Esophagus muscularis mucosa (tissue), 3 donors: Measurements from ENCODE around the gene EFCAB3.
"Not testable (repeated sequence)": the region's sequence is repeated elsewhere in the genome, so short reads cannot be mapped to it uniquely, and the experiment has no call there.

ENCODE experiments used
- CTCF ChIP-seq, 3 experiments: fragments of 200-600 bp in 2 of 3; fragments of 450-650 bp in 1 of 3; sonication (generic) in 2 of 3; IDR thresholded peaks; one replicate each; pipeline ENCODE4 v1.5.1; 2017 to 2019; ENCODE audit warnings: antibody characterized with exemption in 3 of 3, mild to moderate bottlenecking in 2 of 3, moderate library complexity in 1 of 3
- POLR2A ChIP-seq: fragments of 450-650 bp; IDR thresholded peaks from one replicate; pipeline ENCODE4 v1.6.1; 2017; ENCODE audit warnings: antibody characterized with exemption, moderate library complexity, mild to moderate bottlenecking, low read depth

- TF ChIP-seq CTCF (IDR thresholded peaks at IDR 0.05); POLR2A: not testable (repeated sequence)
Measured at GRCh38 chr17:62452195-62452594, 71.8 kb downstream of the EFCAB3 start.
